ENCODE data around the gene APPL1. TPM values are rescaled to one million over a fixed set of nuclear protein-coding genes. Genes with fewer than 3 reads are reported as not detected.

The APPL1 gene
- total RNA-seq, 4 donors from 2014 or later, result 27.2 to 54.2 (median 41.4) TPM

DNA sequence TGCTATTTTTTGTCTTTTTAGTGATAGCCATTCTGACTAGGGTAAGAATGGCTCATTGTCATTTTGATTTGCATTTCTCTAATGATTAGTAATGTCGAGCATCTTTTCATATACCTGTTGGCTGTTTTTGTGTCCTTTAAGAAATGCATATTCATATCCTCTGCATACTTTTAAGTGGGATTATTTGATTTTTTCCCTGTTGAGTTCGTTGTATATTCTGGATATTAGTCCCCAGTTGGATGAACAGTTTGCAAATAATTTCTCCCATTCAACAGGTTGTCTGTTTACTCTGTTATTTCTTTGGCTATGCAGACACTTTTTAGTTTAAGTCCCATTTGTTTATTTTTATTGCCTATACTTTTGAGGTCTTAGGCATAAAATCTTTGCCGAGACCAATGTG lies 34.4 kb downstream of the APPL1 start:
- no peak for DNase-seq
- intact Hi-C loops (cut with DNase I), result no loop called here
- H3K4me3 ChIP-seq, result no peak overlapping the region
- no peaks in the 10 kb centered on the region for H3K9me3 ChIP-seq
- no peak overlapping the region for H3K27ac ChIP-seq
- TF ChIP-seq, protein P1, sequence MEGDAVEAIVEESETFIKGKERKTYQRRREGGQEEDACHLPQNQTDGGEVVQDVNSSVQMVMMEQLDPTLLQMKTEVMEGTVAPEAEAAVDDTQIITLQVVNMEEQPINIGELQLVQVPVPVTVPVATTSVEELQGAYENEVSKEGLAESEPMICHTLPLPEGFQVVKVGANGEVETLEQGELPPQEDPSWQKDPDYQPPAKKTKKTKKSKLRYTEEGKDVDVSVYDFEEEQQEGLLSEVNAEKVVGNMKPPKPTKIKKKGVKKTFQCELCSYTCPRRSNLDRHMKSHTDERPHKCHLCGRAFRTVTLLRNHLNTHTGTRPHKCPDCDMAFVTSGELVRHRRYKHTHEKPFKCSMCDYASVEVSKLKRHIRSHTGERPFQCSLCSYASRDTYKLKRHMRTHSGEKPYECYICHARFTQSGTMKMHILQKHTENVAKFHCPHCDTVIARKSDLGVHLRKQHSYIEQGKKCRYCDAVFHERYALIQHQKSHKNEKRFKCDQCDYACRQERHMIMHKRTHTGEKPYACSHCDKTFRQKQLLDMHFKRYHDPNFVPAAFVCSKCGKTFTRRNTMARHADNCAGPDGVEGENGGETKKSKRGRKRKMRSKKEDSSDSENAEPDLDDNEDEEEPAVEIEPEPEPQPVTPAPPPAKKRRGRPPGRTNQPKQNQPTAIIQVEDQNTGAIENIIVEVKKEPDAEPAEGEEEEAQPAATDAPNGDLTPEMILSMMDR (IDR thresholded peaks at IDR 0.05), result no peak
- TF ChIP-seq POLR2A (IDR thresholded peaks at IDR 0.05), result no peak
- H3K36me3 ChIP-seq, result peaks cover 0 to 100% (median 33%) of the 10 kb centered on the region in 3 donors
- WGBS, 2 donors, result 88 to 92% methylated on average over 3 of the region's 3 CpGs
- H3K27me3 ChIP-seq, result no peaks in the 10 kb centered on the region
- no peaks in the 10 kb centered on the region for H3K4me1 ChIP-seq

DNA sequence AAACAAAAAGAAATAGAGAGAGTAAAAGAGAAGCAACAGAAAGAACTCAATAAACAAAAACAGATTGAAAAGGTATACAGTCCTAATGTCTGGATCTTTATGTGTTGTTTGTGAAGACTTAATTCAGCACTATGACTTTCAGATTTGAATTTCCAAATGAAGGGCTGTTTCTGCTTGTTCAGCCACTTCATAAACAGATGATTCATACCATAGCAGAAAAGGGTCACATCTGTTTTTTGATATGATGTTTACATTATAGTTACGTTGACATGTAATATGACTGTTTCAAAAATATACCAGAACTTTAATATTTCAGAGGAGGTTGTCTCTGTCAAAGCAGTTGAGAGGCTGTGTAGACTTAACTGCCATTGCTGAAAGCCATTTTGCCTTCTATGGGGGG lies 40.9 kb downstream of the APPL1 start:
- no peaks in the 10 kb centered on the region for H3K9me3 ChIP-seq
- no peak for DNase-seq
- no peak for TF ChIP-seq POLR2A (IDR thresholded peaks at IDR 0.05)
- TF ChIP-seq, protein P1 (IDR thresholded peaks at IDR 0.05), result no peak
- no peaks in the 10 kb centered on the region for H3K27me3 ChIP-seq
- H3K4me1 ChIP-seq, result no peaks in the 10 kb centered on the region
- intact Hi-C loops (cut with DNase I), result no loop called here
- H3K36me3 ChIP-seq, result peaks cover 0 to 99% (median 20%) of the 10 kb centered on the region in 3 donors
- no peak overlapping the region for H3K27ac ChIP-seq
- 74 to 90% methylated on average over 1 of the region's 1 CpG for WGBS, 2 donors
- no peak overlapping the region for H3K4me3 ChIP-seq

DNA sequence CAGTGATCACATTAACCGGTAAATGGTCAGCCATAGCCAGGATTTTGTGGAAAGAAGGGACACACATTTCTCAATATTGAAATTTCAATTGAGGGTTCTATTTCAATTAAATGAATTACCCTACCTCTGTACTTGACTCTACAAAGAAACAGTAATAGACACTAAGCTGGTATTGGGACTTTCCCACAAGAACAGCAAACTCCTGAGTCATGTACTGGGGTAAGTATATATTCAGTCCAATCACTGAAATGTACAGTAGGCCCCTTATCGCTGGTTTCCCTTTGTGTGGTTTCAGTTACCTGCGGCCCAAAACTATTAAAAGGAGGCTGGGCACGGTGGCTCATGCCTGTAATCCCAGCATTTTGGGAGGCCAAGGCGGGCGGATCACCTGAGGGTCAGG lies 47.3 kb downstream of the APPL1 start:
- Histone ChIP-seq H3K36me3 (peaks cover 0 to 55% (median 0%) of the 10 kb centered on the region in 3 donors), H3K4me1 (no peaks in the 10 kb centered on the region), H3K4me3 (no peak overlapping the region), H3K27ac (no peak overlapping the region), H3K9me3 (peaks cover 0 to 4% (median 0%) of the 10 kb centered on the region in 3 donors), H3K27me3 (no peaks in the 10 kb centered on the region)
- 89 to 96% methylated on average over 4 to 6 of the region's 6 CpGs for WGBS, 2 donors
- TF ChIP-seq POLR2A (IDR thresholded peaks at IDR 0.05), result no peak
- TF ChIP-seq, protein P1 (IDR thresholded peaks at IDR 0.05), result no peak
- intact Hi-C loops (cut with DNase I), result no loop called here
- no peak for DNase-seq

DNA sequence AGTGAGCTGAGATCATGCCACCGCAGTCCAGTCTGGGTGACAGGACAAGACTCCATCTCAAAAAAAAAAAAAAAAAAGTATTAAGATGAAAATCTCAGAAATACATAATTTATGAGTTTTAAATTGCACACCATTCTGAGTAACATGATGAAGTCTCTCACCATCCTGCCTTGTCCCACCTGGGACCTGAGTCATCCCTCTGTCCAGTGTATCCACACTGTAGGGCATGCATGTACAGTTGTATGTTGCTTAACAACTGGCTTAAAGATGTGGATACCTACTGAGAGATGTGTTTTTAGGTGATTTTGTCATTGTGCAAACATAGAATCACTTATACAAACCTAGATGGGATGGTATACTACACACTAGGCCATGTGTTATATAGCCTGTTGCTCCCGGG lies 47.9 kb downstream of the APPL1 start:
- TF ChIP-seq, protein P1 (IDR thresholded peaks at IDR 0.05), result no peak
- TF ChIP-seq POLR2A (IDR thresholded peaks at IDR 0.05), result no peak
- no peak for DNase-seq
- Histone ChIP-seq H3K4me1 (no peaks in the 10 kb centered on the region), H3K9me3 (peaks cover 0 to 4% (median 0%) of the 10 kb centered on the region in 3 donors), H3K27me3 (no peaks in the 10 kb centered on the region), H3K27ac (no peak overlapping the region), H3K4me3 (no peak overlapping the region), H3K36me3 (peaks cover 0 to 50% (median 0%) of the 10 kb centered on the region in 3 donors)
- intact Hi-C loops (cut with DNase I), result no loop called here
- WGBS, 2 donors, result 96 to 98% methylated on average over 2 of the region's 2 CpGs

DNA sequence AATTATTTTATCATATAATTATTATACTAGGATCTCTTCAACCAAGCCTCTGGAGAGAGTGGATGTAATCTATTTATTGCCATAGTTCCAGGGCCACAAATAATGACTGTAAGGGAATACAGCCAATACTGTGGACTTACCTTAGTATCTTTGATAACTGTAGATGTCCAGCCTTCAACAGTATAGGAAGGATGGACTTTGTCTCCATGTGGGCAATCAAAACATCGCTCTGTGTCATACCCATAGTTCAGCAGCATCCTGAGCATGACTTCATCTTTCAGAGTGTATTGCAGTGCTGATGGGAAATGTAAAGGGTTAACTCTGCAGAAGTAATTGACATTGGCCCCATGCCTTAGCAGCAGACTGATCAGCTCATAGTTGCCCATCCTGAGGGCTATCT lies 50.7 kb downstream of the APPL1 start:
- H3K9me3 ChIP-seq, result peaks cover 0 to 4% (median 0%) of the 10 kb centered on the region in 3 donors
- no peak for DNase-seq
- H3K4me3 ChIP-seq, result no peak overlapping the region
- peaks cover 0 to 22% (median 0%) of the 10 kb centered on the region in 3 donors for H3K36me3 ChIP-seq
- no peaks in the 10 kb centered on the region for H3K4me1 ChIP-seq
- WGBS, 2 donors, result 83 to 88% methylated on average over 1 of the region's 1 CpG
- no peak overlapping the region for H3K27ac ChIP-seq
- TF ChIP-seq POLR2A (IDR thresholded peaks at IDR 0.05), result no peak
- TF ChIP-seq, protein P1 (IDR thresholded peaks at IDR 0.05), result no peak
- H3K27me3 ChIP-seq, result no peaks in the 10 kb centered on the region
- intact Hi-C loops (cut with DNase I), result no loop called here
